ENCODE results near the gene GTF3C4.
A peak's percentile ranks its signal among the peaks of the same experiment; 100 is the strongest.

The GTF3C4 gene

DNA sequence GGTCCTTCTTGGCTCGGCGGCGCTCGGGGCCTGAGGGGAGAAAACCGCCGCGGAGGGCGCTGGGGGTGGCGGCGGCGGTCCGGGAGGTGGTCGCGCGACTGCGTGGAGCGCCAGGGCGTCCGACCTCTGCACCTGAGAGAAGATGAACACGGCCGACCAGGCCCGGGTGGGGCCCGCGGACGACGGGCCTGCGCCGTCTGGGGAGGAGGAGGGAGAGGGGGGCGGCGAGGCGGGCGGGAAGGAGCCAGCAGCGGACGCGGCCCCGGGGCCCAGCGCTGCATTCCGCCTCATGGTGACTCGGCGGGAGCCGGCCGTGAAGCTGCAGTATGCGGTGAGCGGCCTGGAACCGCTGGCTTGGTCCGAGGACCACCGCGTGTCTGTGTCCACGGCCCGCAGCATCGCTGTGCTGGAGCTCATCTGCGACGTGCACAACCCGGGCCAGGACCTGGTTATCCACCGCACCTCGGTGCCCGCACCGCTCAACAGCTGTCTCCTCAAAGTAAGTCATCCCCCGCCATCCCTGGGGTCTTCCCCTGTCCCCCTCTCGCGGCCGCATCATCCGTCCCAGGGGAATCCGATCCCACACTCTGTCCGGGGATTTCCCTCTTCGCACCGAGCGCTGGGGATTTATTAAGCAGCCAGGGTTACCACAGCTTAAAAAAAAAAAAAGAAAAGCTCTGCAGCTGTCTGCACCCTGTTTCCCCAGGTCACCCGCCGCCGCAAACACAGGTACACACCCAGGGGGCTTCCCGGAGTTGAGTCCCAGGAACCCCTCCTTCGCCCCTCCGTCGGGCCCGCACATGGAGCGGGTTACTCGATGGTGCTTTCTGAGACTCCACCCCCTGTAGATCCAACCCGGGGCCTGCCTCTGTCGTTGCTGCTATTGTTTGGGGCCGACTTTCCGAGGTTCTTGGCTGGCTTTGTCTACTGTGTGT, at the start of gene GTF3C4:
Gene GTF3C4 (plus strand): TSS at position 8 of the 935 bp plus-strand sequence. CDS start 135 bp downstream, at position 143.
- DNase-seq (ENCODE audit: low read depth in 2 of 2) = peak; percentile 11 to 16

GRCh38 chr9:132622159-132622558, 48.1 kb upstream of the GTF3C4 start:
- no peak for DNase-seq (ENCODE audit: low read depth in 2 of 2)

GRCh38 chr9:132626285-132626684, 44.0 kb upstream of the GTF3C4 start:
- DNase-seq (ENCODE audit: low read depth in 2 of 2) = no peak

DNA sequence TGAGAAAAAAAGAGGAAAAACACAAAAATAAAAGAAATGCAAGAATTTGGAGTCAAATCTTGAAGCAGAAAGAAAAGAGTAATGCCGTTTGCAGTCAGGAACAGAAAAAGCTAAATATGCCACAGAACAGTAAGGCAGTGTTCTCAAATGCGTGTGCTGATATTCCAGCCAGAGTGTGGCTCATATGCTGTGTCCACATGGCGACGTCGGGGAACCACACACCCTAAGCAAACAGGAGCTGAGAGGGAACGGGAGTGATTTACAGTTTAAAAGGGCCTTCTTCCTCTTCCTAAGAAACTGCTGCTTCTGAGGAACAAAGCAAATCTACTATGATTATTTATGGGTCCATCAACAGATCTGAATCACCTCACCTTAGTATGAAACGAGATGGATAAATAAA, 43.2 kb upstream of the GTF3C4 start:
- DNase-seq (ENCODE audit: low read depth in 2 of 2) = no peak

GRCh38 chr9:132627594-132627993, 42.7 kb upstream of the GTF3C4 start:
- no peak for DNase-seq (ENCODE audit: low read depth in 2 of 2)

DNA sequence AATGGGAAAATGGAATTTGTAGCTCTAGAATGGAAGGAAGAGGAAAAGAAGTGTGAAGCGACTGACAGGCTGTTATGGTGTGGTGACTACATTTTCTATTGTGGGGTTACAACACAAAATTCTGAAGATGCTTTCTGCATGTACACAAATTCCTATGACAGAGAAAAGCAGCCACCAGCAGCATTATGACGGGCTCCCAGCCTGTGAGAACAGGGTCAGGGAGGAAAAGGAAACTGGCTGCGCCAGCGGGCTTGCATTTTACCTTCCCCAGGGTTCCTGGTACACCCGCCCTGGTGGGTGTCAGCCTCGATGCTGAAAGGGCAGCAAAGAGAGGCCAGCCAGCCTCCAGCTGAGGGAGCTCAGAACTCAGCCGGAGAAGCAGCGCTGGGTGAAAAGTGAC, 41.5 kb upstream of the GTF3C4 start:
- DNase-seq (ENCODE audit: low read depth in 2 of 2) = no peak

DNA sequence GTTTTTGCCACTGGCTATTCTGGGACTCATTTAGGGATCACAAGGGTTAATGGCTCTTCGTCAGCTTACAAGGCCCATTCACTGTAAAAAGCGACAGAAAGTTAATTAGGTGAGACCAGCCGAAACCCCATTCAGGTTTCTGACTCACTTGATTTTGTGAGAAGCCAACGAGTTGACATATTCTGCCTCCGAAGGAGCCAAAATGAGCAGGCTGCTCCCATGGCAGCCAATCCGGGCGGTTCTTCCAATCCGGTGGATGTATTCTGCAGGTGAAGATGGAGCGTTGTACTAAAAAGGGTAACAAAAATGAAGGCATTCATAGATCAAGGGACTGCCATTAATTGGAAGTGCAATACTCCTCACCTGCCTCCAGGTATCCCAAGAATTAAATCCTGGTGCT, 40.1 kb upstream of the GTF3C4 start:
- no peak for DNase-seq (ENCODE audit: low read depth in 2 of 2)

DNA sequence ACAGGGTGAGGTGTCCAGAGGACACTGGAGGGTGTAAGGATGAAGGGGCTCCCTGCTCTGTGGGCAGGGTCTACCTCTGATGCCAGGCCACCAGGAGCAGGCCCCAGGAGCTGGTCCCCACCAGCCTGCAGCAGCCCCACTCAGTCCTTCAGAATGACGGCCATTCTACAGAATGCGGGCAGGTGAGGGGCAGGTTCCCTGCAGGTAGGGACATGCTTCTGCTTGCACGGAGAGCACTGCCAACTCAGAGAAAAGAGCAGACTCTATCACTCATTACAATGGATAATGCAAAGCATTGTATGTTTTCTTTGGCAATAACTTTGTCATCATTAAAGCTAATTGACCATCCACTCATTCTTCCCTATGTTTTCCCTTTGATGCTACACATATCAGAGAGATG, 39.5 kb upstream of the GTF3C4 start:
- DNase-seq (ENCODE audit: low read depth in 2 of 2) = no peak

GRCh38 chr9:132631280-132631679, 39.0 kb upstream of the GTF3C4 start:
- DNase-seq (ENCODE audit: low read depth in 2 of 2) = no peak

DNA sequence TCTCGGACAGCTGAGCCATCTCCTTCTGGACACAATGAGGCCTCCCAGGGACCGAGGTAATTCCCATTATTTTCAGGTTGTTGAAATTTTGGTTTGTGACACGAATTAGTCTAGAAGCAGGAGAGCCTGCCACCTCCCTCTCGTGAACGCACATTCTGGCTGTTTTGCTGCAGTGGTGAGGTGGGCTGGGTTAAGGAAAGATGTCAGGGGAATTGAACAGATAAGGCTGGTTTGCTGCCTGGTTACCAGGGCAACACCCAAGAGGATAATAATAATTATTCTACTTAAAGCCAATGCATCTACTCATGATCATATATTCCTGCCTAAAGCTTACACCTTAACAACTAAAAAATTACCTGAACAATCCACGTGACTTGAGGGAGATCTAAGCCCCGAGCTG, 38.6 kb upstream of the GTF3C4 start:
- no peak for DNase-seq (ENCODE audit: low read depth in 2 of 2)

DNA sequence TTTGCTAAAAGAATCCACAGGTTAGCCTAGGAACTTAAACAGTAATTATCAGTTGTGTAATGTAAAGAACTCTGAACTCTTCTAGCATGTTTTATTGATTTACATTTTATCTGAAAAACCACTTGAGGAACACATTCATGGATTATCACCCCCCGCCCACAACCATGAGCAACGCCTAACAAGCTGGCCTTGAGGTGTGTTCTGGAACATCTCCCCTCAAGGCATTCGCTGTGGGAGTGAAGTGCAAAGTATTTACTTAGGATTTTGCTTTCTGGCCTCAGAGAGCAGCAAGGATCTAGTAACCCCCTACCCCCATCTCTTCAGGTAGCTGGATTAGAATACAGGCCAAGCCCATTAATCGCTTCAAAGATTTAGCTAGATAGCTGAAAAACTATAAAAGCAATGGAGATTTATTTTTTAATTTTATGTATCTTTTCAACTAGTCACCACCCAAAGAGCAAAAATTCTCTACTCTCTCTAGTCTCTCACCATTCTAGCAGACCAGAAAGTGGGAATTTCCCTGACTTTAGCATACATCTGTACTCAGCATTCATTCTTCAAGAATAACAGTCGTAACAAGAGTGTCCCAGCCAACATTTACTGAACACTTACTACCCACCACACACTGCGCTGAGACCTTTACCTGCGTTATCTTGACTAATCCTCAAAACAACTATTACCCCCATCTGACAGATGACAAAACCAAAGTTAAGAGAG, 37.7 kb upstream of the GTF3C4 start:
- DNase-seq (ENCODE audit: low read depth in 2 of 2) = no peak

DNA sequence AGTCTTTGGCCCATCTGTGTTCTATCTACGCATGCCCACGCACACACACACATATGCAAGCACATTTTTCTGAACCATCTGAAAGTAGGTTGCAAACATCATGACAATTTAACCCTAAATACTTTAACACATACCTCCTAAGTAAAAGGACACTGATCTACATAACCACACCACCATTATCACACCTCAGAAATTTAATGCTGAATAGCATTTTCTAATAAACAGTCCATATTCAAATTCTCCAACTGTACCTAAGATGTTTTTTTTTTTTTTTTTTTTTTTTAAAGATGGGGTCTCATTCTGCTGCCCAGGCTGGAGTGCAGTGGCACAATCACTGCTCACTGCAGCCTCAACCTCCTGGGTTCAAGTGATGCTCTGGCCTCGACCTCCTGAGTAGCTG, 35.9 kb upstream of the GTF3C4 start:
- no peak for DNase-seq (ENCODE audit: low read depth in 2 of 2)

DNA sequence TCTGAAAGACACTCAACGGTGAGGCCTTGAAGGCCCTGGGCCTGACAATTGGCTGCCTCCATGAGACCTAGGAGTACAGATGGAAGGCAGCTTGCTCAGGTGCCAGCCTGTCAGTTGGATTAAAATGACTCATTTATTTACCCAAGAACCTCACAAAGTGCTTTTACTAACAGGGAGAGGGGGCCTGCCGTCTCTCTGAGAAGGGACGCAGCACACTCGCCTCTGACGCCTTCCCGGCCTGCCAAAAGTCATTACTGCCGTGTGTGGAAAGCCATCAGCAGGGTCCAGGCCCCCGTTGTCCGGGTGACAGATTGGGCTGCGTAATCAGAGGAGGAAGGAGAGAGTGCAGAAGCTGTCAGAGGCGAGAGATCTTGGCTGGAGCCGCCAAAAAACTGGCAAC, 32.9 kb upstream of the GTF3C4 start:
- no peak for DNase-seq (ENCODE audit: low read depth in 2 of 2)

- no peak for DNase-seq (ENCODE audit: low read depth in 2 of 2)
Measured at GRCh38 chr9:132637801-132638200, 32.5 kb upstream of the GTF3C4 start.

DNA sequence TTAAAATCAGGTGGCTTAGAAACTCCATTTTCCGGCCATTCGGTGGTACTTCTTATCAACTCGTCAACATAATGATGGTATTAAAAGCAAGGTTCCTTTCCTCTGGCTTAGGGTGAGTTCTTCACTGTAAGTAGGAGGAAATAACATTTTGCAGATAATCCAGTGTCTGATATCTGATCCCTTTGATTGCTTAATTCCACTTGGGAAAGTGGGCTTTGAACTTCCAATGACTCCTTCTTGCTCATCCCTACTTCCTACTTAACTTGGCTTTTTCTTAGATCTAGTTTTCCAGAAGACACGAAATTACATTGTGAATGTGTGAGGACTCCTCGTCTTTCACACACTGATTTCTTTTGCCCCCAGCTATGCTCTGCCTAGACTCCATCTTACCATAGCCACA, 32.0 kb upstream of the GTF3C4 start:
- no peak for DNase-seq (ENCODE audit: low read depth in 2 of 2)

GRCh38 chr9:132639322-132639721, 30.9 kb upstream of the GTF3C4 start:
- DNase-seq (ENCODE audit: low read depth in 2 of 2) = no peak

DNA sequence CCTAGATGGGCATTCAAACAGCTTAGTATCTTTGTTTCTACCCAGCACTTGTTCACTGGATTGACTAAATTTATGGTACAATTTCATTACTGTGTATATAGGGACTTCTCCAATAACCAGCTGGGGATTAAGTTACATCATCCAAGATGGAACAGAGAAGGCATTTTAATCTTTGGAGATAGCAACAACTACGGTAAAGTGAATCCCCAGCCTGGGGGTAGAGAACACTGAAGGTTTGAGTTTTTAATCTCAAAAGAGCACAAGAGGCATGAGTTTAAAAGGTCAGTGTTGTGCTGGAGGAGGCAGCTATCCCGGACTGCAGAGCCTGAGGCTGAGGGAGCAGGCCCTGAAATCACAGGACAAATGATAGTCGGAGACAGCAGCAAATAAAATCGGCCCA, 29.0 kb upstream of the GTF3C4 start:
- no peak for DNase-seq (ENCODE audit: low read depth in 2 of 2)

GRCh38 chr9:132644251-132644650, 26.0 kb upstream of the GTF3C4 start:
- no peak for DNase-seq (ENCODE audit: low read depth in 2 of 2)

DNA sequence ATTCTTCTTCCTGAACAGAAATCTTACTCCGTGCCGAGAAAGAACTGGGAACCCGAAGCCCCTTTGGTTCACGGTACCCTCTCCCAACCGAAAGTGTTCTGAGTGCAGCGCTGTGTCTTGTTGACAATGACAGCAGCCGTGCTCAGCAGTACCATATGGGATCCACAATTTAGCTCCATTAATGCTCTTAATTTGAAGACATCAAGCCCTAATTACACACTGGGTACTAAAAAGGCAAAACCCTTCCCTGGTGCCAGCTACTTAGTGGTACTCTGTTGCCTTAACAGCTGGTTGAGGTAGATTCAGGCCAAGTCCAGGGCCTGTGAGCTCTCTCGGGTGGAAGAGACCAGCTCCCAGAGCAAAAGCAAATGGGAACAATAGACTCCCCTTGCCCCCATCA, 25.0 kb upstream of the GTF3C4 start:
- no peak for DNase-seq (ENCODE audit: low read depth in 2 of 2)

GRCh38 chr9:132645711-132646110, 24.6 kb upstream of the GTF3C4 start:
- DNase-seq (ENCODE audit: low read depth in 2 of 2) = no peak

DNA sequence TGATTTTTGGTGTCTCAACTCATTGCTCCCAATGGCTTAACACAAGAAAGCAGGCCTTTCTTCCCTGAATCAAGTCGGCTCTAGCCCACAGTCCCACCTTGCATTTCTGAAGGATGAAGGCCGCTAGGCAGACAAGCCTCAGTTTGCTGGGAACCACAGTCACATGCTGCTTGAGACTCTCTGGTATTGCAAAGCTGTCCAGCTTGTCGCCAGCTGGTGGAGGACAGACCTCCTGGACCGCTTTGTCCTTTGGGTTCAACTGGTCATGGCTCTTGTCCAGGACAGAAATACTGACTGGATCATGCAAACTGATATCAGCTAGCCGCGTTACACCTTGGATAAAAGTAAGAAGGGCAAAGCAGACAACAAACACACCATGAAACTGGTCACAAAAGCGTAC, 23.5 kb upstream of the GTF3C4 start:
- no peak for DNase-seq (ENCODE audit: low read depth in 2 of 2)

GRCh38 chr9:132647355-132647754, 22.9 kb upstream of the GTF3C4 start:
- DNase-seq (ENCODE audit: low read depth in 2 of 2) = no peak

DNA sequence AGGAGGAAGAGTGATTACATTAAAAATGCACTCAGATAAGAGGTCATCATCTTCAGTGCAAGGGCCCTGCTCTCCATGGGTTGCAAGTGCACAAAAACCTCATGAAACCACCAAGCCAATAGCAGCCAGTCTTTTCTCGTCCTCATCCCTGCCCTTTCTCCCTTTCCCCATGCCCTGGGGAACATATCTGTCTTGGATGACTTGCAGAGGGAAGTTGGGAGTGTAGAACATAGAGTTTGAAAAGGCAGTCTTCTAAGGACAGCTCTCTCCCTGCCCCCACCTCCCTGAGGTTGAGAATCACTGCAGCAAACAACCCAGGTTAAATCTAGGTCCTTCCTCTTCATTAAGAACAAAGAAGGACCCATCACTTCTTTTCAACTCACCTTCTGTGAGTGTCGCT, 22.5 kb upstream of the GTF3C4 start:
- no peak for DNase-seq (ENCODE audit: low read depth in 2 of 2)
